Vagina (tissue), 2 donors: Measurements from ENCODE around the gene LPIN2.

Source experiments
- CTCF ChIP-seq, 3 experiments: fragments of 450-650 bp in 2 of 3; fragments of 200-600 bp in 1 of 3; sonication (generic) in 1 of 3; IDR thresholded peaks; one replicate each; pipeline ENCODE4 v1.5.1; 2017 to 2019; ENCODE audit warnings: antibody characterized with exemption in 3 of 3, mild to moderate bottlenecking in 2 of 3, moderate library complexity in 2 of 3
- POLR2A ChIP-seq, 2 donors: fragments of 450-650 bp; IDR thresholded peaks; one replicate each; pipeline ENCODE4 v1.6.1; 2017; ENCODE audit warnings: antibody characterized with exemption in 2 of 2, mild to moderate bottlenecking in 2 of 2, moderate library complexity in 2 of 2
- POLR2AphosphoS5 ChIP-seq, 2 donors: sonication (generic); formaldehyde crosslinking; IDR thresholded peaks; one replicate each; pipeline ENCODE4 v1.9.0; 2017; ENCODE audit warnings: antibody characterized with exemption in 2 of 2, mild to moderate bottlenecking in 2 of 2, low read depth in 1 of 2; ENCODE audit not compliant: insufficient read depth in 1 of 2

- TF ChIP-seq POLR2AphosphoS5 (IDR thresholded peaks at IDR 0.05; ENCODE audit: insufficient read depth in 1 of 2, low read depth in 1 of 2) (no peak), POLR2A (IDR thresholded peaks at IDR 0.05) (no peak), CTCF (IDR thresholded peaks at IDR 0.05) (no peak)
Measured at GRCh38 chr18:3055816-3056215, 42.9 kb upstream of the LPIN2 start.
